OCI-LY3 (cell line): ENCODE measurements around the gene LOXL1.

Source experiments
- EZH2phosphoT487 ChIP-seq: fragments of 200-600 bp; shearing (Covaris generic); IDR thresholded peaks from 2 replicates; pipeline ENCODE4 v1.6.1; 2018; ENCODE audit warnings: antibody characterized with exemption, mixed run types, low read depth
- TF ChIP-seq, protein P1 (sequence below): fragments of 200-600, 300-600 bp; sonication (generic); IDR thresholded peaks from 2 replicates; pipeline ENCODE4 v1.5.1; 2014; ENCODE audit warnings: antibody characterized with exemption, low read length, low read depth

GRCh38 chr15:73988445-73988969 lies 62.2 kb downstream of the LOXL1 start:
- TF ChIP-seq, protein P1, sequence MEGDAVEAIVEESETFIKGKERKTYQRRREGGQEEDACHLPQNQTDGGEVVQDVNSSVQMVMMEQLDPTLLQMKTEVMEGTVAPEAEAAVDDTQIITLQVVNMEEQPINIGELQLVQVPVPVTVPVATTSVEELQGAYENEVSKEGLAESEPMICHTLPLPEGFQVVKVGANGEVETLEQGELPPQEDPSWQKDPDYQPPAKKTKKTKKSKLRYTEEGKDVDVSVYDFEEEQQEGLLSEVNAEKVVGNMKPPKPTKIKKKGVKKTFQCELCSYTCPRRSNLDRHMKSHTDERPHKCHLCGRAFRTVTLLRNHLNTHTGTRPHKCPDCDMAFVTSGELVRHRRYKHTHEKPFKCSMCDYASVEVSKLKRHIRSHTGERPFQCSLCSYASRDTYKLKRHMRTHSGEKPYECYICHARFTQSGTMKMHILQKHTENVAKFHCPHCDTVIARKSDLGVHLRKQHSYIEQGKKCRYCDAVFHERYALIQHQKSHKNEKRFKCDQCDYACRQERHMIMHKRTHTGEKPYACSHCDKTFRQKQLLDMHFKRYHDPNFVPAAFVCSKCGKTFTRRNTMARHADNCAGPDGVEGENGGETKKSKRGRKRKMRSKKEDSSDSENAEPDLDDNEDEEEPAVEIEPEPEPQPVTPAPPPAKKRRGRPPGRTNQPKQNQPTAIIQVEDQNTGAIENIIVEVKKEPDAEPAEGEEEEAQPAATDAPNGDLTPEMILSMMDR = no peak
- no peak for TF ChIP-seq EZH2phosphoT487
